NCI-H2227 (cell line): ENCODE data around the gene SNX9.
"Not testable (repeated sequence)": the region's sequence is repeated elsewhere in the genome, so short reads cannot be mapped to it uniquely, and the experiment has no call there.

ENCODE experiments used
- DNase-seq: peaks from one replicate; lab custom pipeline; 2025; ENCODE audit not compliant: unreplicated experiment; lab: John Stamatoyannopoulos, UW

The SNX9 gene

DNA sequence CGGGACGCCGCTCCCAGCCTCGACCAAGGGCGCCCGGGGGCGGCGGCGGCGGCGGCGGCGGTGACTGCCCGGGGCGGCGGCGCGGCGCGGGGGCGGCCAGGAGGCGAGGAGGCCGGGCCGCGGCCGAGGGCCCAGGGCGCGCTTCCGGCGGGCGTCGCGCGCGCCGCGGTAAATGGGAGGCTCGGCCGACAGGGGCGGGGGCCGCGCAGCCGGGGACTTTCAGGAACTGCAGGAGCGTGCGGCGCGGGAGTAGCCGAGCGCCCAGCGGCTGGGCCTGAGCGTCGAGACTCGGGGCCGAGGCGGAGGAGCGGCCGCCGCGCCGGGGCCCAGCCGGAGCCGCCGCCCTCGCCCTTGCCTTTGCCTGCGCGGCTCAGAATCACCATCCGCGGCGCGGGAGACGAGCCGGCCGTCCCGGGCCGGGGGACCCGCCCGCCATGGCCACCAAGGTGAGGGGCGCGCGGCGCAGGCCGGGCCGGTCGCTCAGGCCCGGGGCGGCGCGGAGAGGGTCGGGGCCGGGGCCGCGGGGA, at the start of gene SNX9:
TSS of gene SNX9 (plus strand) at position 246 of the 527 bp plus-strand sequence. CDS start at position 435, 189 bp downstream.
- DNase-seq: peak; percentile 77

DNA sequence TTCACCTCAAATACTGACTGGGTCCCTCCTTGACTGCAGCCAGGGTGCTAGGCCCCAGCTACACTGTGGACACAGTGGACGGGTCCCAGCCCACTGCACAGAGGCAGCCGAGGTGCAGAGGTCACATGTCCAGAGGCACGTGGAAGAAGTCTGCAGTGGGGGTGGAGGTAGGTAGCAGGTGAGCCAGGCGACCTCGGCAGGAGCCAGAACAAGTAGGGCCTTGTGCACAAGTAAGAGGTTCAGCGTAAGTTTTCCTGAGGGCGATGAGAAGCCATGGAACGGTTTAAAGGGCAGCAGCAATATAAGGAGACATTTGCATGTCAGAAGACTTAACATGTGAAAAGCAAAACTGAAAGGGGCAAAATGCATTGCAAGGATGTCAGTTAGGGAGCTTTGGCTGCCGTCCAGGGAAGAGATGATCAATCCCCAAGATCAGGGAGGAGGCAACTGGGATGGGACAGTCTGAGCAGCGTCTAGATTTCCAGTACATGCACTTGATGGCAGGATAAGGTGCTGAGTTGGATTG, 49.7 kb upstream of the SNX9 start:
- no peak for DNase-seq

DNA sequence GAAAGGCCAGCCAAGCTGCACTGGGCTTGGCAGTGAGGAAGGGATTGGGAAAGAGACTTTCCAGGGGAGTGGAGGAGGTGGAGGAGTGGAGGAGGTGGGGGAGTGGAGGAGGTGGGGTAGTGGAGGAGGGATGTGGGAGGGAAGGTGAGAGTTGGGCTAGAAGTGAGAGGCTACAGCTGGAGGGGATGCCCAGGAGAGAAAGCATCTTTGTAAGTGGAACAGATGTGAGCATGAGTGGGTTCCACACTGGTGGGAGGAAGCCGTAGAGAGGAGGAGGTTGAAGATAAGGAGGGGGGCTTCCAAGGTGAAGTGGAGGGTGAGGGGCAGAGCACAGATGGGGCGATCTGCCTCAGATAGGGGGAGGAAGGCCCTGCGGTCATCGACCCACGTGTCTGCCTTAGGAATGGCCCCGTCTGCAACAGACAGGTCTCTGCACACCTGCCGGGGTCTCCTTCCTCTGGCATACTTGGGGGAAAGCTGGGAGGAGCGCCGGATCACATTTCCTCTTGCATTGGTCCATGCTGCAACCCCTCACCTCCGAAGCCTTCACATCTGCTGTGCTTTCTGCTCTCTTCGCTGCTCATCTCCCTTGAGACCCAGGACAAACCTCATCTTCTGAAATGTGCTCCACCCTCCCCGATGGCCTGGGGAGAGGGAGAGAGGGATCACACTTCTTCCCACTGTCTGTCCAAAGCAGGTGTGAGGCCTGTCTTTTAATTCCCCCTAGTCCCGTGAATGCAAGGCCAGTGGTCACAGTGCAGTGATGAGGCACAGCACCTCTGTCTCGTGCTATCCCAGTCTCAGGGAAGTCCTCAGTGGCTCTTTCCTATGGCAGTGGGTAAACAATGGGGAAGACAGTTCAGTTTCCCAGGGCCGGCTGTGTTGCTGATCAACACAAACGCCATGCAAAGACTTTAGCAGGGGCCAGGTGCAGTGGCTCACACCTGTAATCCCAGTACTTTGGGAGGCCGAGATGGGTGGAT, 48.6 kb upstream of the SNX9 start:
- no peak for DNase-seq

DNA sequence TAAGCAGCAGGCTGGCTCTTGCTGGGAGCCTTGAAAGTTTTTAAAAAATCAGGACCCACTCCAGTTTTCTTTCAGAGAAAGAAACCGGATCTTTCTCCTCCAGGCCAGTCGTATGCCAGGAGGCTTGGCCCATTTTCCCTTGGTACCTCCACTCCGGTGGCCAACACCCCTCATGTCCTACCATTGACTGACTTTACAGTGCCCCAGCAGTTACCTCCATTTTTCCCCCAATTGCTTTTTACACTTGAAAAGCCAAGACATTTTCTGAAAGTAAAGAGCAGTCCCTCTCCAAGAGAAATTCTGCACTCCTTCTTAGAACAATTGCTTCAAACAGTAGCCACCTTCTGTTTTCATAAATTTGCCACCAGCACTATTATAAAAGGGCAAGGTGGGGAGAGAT, 47.7 kb upstream of the SNX9 start:
- no peak for DNase-seq

DNA sequence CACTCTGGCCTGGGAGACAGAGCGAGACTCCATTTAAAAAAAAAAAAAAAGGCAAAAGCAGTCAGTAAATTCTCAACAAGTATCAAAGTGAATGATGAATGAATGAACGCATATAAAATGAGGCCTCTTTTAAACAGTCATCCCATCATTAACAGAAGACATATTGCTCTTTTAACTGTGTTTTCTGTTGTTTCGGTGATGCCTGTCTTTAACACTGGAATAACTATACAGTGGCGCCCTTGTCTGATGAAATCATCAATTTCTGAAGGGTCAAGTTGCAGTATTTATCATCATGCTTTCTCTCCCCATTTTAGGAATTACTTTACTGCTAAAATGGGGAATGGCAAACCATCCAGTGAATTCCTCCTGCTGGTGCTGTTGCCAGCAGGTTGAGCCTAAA, 45.7 kb upstream of the SNX9 start:
- DNase-seq: no peak

DNA sequence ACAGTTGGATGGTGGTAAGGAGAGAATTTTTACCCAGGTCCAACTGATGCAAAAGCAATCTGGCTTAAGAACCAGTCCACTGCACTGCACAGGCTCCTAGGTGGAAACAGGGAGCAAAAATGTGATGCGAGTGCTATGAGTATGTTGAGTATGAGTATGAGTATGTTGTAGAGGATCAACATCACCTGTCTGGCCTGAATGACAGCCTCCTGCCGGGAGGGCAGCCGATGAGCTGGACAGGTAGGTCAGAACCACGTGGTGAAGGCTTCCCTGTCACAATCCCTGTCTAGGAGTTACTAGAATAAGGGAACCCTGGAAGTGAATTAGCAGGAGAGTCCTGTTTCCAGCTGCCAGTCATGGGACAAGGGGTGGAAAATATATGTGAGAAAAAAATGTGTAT, 44.3 kb upstream of the SNX9 start:
- DNase-seq: no peak

DNA sequence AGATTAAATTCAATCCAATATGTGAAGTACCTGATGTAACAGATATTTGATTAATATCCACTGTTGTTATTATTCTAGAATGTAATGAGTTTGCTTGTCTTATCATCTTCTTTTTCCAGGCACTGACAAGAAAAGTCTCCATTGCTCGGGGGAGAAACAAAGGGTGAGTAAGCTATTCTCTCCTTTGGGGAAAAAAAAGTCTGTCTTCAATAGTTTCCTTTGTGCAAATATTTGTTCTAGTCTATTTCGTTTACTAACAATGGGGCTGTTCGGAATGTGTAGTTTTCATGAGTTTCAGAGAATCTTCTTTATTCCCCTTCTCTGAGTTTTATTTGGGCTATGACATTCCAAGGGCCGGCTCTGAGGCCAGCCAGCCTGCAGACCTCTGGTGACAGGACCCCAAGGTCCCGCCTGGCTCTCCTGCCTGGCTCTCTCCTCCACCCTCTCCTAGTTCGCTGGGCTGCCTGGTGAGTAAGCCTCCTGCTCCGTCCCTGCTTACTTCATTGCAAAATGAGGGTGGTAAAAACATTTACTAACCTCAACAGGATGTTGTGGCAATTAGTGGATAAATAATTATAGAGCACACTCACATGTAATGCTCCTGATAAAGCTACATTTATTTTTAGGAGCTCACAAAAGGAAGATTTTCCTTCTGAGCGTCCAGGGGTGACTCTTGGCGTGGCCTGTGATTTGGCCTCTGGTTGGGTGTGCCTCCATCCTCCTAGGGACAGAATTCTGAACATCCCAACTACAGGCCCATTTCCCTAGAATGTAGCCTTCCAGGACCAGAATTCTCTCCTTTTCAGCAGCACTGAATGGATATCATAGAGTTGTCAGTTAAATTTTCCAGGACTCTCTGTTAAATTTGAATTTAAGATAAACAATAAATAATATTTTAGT, 43.1 kb upstream of the SNX9 start:
- no peak for DNase-seq

DNA sequence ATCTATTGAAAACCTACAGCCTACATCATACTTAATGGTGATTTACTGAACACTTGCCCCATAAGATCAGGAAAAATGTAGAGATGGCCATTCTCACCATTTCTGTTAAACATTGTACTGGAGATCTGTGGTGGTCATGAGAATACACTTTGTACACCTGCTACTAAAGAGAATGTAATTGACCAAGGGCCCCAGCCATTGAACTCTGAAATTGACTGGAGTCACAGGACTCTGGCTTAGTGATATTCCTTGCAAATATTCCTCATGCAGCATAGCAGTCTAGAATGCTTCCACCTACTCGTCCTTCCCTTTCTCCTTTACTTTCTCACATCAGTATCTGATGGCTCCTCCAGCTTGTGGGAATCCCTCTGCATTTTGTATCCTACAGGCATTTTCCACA, 37.4 kb upstream of the SNX9 start:
- no peak for DNase-seq

DNA sequence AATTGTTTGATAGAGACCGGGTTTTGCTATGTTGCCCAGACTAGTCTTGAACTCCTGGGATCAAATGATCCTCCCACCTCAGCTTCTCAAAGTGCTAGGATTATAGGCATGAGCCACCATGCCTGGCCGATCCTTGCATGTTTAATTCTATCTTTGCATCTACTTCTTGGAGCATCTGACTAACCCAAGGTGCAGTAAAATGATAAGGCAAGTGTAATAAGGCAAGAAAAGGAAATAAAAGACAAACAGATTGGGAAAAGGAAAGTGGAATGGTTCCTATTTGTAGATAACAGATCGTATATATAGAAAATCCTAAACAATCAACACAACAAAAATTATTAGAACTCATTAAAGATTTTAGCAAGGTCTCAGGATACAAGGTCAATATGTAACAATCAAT, 36.8 kb upstream of the SNX9 start:
- no peak for DNase-seq

DNA sequence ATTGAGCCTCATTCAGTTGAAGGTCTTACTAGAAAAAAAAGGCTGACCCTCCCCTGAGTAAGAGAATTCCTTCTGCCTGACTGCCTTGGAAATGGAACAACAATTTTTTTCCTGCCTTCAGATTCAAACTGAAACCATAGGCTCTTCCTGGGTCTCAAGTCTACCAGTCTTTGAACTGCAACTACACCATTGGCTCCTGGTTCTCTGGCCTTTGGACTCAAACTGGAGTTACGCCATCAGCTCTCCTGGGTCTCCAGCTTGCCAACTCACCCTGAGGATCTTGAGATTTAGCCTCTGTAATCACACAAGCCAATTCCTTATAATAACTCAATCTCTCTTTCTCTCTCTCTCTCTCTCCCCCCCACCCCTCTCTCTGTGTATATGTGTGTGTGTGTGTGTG, 36.0 kb upstream of the SNX9 start:
- DNase-seq: no peak

DNA sequence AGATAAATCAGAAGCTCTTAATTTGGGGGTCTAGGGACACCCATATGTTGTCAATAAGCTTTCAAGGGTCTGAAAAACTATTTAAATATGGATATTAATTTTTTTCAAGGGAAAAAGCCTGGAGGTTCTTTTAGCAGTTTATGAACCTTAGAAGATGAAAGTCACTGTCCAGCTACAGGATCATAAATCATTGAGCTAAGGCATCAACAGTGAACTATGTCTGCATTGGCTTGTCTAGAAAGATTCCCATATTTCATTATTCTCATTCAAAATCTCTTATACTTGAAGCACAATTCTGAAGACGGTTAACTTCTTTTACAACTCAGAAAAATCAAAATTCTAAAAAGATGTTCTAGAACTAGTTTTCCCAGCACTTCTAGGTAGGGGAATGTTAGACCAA, 34.9 kb upstream of the SNX9 start:
- no peak for DNase-seq

DNA sequence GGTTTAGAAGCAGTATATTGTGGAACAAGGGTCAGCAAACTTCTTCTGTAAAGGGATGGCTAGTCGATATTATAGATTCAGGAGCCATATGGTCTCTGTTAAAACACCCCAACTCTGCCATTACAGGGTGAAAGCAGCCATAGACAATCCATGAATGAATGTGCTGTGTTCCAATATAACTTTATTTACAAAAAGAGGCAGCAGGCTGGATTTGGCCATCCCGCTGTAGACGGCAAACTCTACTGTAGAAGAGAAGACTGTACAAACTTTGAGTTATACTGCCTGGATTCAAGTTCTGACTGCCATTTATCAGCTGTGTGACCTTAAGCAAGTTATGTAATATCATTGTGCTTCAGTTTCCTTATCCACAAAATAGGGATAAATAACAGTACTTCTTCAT, 33.7 kb upstream of the SNX9 start:
- DNase-seq: no peak

DNA sequence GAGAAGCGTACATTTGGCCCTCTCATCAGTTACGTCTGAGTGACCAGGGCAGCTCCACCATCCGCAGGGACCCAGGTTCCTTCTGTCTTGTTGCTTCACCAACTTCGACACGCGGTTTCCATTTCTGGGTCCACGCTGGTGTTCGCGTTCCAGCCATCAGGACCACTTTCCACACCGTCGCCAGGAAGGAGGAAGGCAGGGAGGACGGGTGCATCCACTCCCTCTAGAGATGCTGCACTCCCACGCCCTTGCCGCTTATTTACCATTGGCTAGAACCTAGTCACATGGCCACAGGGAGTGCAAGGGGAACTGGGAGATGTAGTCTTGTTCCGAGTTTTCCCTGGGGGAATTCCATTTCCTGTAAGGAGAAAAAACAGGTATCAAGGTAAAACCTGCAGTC, 33.2 kb upstream of the SNX9 start:
- DNase-seq: no peak

DNA sequence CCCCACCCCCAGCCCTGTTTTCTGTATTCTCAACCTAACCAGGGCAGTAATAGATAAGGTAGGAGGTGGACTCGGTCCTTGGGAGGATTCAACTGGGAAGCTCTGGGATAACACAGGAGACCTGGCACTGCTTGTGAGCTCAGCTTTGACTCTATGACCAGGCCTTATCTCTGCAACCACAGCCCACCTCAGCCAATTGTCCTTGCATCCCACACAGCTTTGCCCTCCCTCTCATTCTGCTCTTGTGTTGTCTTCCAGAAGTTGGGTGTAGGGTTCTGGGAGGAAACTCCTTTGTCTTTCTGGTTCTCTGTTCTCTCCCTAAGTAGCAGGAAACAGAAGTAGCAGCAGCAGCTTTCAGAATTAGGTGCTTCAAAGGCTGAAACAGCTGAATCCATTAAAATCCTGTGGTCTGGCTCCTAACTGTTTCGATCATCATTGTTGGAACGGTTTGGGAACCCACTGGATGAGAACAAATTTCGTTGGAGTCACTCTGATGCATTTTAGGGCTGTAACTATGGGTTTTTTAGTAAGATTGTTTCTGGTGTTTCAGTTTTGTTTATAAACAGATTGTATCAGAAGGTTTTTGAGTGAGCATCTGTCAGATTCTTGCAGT, 32.4 kb upstream of the SNX9 start:
- no peak for DNase-seq

DNA sequence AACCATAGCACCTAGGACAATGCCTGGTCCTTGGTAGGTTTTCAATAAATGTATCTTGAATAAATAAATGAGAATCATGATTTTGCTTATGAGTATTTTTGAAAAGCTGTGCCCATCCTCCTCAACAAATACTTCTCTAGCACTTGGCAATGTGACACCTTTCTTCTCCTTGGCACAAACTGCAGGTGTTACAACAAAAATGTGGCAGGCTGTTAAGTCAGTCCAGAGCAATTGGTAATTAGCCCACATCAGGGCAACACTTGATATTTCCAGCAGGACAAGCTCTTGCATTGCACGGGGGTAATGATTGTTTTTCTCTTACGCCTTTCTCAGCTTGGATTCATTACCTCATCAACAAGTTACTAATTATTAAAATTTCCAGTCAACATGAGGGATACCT, 31.6 kb upstream of the SNX9 start:
- no peak for DNase-seq

DNA sequence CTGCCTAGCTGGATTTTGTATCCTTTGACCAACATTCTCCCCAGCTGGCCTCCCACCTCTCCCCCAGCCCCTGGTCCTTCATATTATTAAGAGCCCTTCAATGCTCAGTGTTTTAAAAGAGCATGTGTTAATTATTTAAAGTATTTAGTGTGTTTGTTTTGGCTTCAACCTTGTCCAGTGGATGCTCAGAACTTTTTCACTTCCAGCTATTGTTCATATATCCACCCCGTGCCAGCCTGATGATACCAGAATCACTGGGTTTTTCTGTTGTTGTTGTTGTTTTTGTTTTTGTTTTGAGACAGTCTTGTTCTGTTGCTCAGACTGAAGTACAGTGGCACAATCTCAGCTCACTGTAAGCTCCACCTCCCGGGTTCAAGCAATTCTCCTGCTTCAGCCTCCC, 30.4 kb upstream of the SNX9 start:
- no peak for DNase-seq

DNA sequence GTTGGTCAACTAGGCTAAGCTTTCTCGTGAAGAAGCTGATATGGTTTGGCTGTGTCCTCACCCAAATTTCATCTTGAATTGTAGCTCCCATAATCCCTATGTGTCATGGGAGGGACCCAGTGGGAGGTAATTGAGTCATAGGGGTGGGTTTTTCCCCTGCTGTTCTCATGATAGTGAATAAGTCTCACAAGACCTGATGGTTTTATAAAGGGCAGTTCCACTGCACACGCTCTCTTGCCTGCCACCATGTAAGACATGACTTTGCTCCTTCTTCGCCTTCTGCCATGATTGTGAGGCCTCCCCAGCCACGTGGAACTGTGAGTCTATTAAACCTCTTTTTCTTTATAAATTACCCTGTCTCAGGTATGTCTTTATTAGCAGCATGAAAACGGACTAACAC, 29.0 kb upstream of the SNX9 start:
- not testable (repeated sequence) for DNase-seq

DNA sequence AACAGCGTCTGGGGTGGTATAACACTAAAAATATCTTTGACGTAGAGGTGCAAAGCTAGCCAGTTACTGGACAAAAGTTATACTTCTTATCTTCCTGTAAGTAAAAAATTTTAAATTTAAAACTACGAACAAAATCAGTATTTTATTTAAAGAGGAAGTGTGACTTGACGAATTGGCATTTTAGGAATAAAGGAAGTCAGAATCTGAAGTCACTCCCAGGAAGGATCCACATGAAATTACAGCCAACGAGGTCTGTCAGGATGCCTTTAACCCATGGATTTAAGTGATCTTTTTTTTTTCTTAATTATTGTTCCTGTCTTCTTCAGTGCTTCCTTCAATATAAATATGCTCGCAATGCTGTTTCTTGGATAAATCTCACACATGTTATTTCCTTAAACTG, 27.2 kb upstream of the SNX9 start:
- DNase-seq: no peak

DNA sequence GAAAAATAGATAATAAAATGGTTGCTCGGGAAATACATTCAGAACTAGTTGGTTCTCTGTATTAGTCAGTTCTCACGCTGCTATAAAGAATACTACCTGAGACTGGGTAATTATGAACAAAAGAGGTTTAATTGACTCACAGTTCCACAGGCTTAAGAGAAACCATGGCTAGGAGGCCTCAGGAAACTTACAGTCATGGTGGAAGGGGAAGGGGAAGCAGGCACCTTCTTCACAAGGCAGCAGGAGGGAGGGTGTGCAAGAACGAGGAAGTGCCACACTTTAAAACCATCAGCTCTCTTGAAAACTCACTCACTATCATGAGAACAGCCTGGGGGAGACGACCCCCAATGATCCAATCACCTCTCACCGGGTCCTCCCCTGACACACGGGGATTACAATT, 24.2 kb upstream of the SNX9 start:
- no peak for DNase-seq

DNA sequence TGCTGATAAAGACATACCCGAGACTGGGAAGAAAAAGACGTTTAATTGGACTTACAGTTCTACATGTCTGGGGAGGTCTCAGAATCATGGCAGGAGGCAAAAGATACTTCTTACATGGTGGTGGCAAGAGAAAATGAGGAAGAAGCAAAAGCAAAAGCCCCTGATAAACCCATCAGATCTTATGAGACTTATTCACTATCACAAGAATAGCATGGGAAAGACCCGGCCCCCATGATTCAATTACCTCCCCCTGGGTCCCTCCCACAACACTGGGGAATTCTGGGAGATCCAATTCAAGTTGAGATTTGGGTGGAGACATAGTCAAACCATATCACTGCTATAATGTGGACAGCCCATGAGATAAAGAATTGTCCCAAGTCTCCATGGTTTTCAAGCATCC, 23.5 kb upstream of the SNX9 start:
- DNase-seq: not testable (repeated sequence)
